GM12892 (cell line): Measurements from ENCODE around the gene SDCCAG8.

ENCODE experiments used
- POLR2A ChIP-seq: IDR thresholded peaks from 2 replicates; pipeline ENCODE4 v1.6.1; 2011; ENCODE audit warnings: low read depth, low read length, control low read depth
- POLR2AphosphoS5 ChIP-seq: IDR thresholded peaks from 2 replicates; pipeline ENCODE4 v1.6.1; 2011; ENCODE audit warnings: low read depth, low read length, control low read depth
- TAF1 ChIP-seq: IDR thresholded peaks from 2 replicates; pipeline ENCODE4 v1.6.1; 2011; ENCODE audit warnings: low read depth, mild to moderate bottlenecking, control low read depth, low read length, borderline replicate concordance

GRCh38 chr1:243441601-243442000 lies 185.8 kb downstream of the SDCCAG8 start:
- TF ChIP-seq POLR2A: no peak
- no peak for TF ChIP-seq POLR2AphosphoS5
- no peak for TF ChIP-seq TAF1
